OCI-LY3 (cell line): Measurements from ENCODE around the gene OLA1.

Experiments used
- H2AFZ ChIP-seq: fragments of 200-600, 300-600 bp; shearing (Covaris generic); 2 replicates; pipeline ENCODE4 v1.6.0; 2014; ENCODE audit warnings: antibody characterized with exemption, low read depth, low read length
- H3K27ac ChIP-seq: fragments of 200-600, 300-600 bp; sonication (generic); 2 replicates; pipeline ENCODE4 v1.5.1; 2014; ENCODE audit warnings: mild to moderate bottlenecking, low read length, moderate library complexity, mixed read lengths
- H3K27me3 ChIP-seq: fragments of 200-600, 300-600 bp; sonication (generic); 2 replicates; pipeline ENCODE4 v1.6.1; 2014; ENCODE audit warnings: low read depth, low read length, mixed read lengths
- H3K36me3 ChIP-seq: fragments of 200-600, 300-600 bp; sonication (generic); replicated peaks from 2 replicates; pipeline ENCODE3; 2014; ENCODE audit warnings: low read depth, low read length, mixed read lengths
- H3K4me1 ChIP-seq: fragments of 300-600, 200-600 bp; sonication (generic); 2 replicates; pipeline ENCODE4 v1.6.1; 2014; ENCODE audit warnings: low read length, mixed read lengths
- H3K4me2 ChIP-seq: fragments of 200-600, 300-600 bp; sonication (generic); 2 replicates; pipeline ENCODE4 v1.6.1; 2014; ENCODE audit warnings: low read length, mixed read lengths
- H3K4me3 ChIP-seq: fragments of 300-600, 200-600 bp; sonication (generic); 2 replicates; pipeline ENCODE4 v1.5.1; 2014; ENCODE audit warnings: antibody characterized with exemption, mild to moderate bottlenecking, low read length, moderate library complexity
- H3K79me2 ChIP-seq: fragments of 300-600, 200-600 bp; shearing (Covaris generic); 2 replicates; pipeline ENCODE4 v1.6.1; 2014; ENCODE audit warnings: mild to moderate bottlenecking, low read length, mixed read lengths
- H3K9ac ChIP-seq: fragments of 300-600, 200-600 bp; shearing (Covaris generic); 2 replicates; pipeline ENCODE4 v1.6.0; 2014; ENCODE audit warnings: mild to moderate bottlenecking, low read length, moderate library complexity
- H3K9me3 ChIP-seq: fragments of 200-600, 300-600 bp; shearing (Covaris generic); 2 replicates; pipeline ENCODE4 v1.6.1; 2014; ENCODE audit warnings: low read length, mixed read lengths; ENCODE audit not compliant: insufficient read depth
- H4K20me1 ChIP-seq: fragments of 200-600, 300-600 bp; sonication (generic); 2 replicates; pipeline ENCODE4 v1.6.1; 2016; ENCODE audit warnings: low read length, mixed read lengths; ENCODE audit not compliant: insufficient read depth
- CTCF ChIP-seq: fragments of 200-600, 300-600 bp; sonication (generic); IDR thresholded peaks from 2 replicates; pipeline ENCODE4 v1.5.1; 2014; ENCODE audit warnings: antibody characterized with exemption, low read length, low read depth
- EZH2phosphoT487 ChIP-seq: fragments of 200-600 bp; shearing (Covaris generic); IDR thresholded peaks from 2 replicates; pipeline ENCODE4 v1.6.1; 2018; ENCODE audit warnings: antibody characterized with exemption, mixed run types, low read depth

Gene OLA1

GRCh38 chr2:174227748-174228147 is 20.6 kb downstream of the OLA1 start:
- H3K9me3 ChIP-seq, result no peaks in the 10 kb centered on the region
- H2AFZ ChIP-seq, result no peak overlapping the region
- H3K4me2 ChIP-seq, result no peak overlapping the region
- peaks cover 37% of the 10 kb centered on the region for H3K79me2 ChIP-seq
- TF ChIP-seq EZH2phosphoT487, result no peak
- TF ChIP-seq CTCF, result no peak
- H3K9ac ChIP-seq, result no peak overlapping the region
- H4K20me1 ChIP-seq, result peaks cover 22% of the 10 kb centered on the region
- peaks cover 14% of the 10 kb centered on the region for H3K36me3 ChIP-seq
- H3K27ac ChIP-seq, result no peak overlapping the region
- no peak overlapping the region for H3K4me3 ChIP-seq
- H3K4me1 ChIP-seq, result peaks cover 6% of the 10 kb centered on the region; the same call in 1 of the 2 replicates
- H3K27me3 ChIP-seq, result no peaks in the 10 kb centered on the region

GRCh38 chr2:174224665-174225288 is 23.6 kb downstream of the OLA1 start:
- H3K27ac ChIP-seq, result no peak overlapping the region
- TF ChIP-seq CTCF (no peak), EZH2phosphoT487 (no peak)
- H3K4me1 ChIP-seq, result peaks cover 13% of the 10 kb centered on the region
- H3K4me2 ChIP-seq, result no peak overlapping the region
- peaks cover 21% of the 10 kb centered on the region for H3K79me2 ChIP-seq
- no peaks in the 10 kb centered on the region for H3K9me3 ChIP-seq
- no peak overlapping the region for H3K4me3 ChIP-seq
- no peaks in the 10 kb centered on the region for H4K20me1 ChIP-seq
- no peaks in the 10 kb centered on the region for H3K27me3 ChIP-seq
- H2AFZ ChIP-seq, result no peak overlapping the region
- no peak overlapping the region for H3K9ac ChIP-seq
- peaks cover 12% of the 10 kb centered on the region for H3K36me3 ChIP-seq

- Histone ChIP-seq H3K79me2 (peaks cover 17% of the 10 kb centered on the region), H3K36me3 (peaks cover 12% of the 10 kb centered on the region), H3K4me3 (no peak overlapping the region), H3K9ac (no peak overlapping the region), H3K27ac (no peak overlapping the region), H3K4me1 (peaks cover 9% of the 10 kb centered on the region), H2AFZ (no peak overlapping the region), H3K4me2 (no peak overlapping the region), H3K9me3 (no peaks in the 10 kb centered on the region), H4K20me1 (no peaks in the 10 kb centered on the region), H3K27me3 (no peaks in the 10 kb centered on the region)
- TF ChIP-seq CTCF (no peak), EZH2phosphoT487 (no peak)
These were observed 24.2 kb downstream of the OLA1 start for GRCh38 chr2:174224125-174224524.

GRCh38 chr2:174223388-174223787 is 24.9 kb downstream of the OLA1 start:
- Histone ChIP-seq H3K4me2 (no peak overlapping the region), H3K27ac (no peak overlapping the region), H2AFZ (no peak overlapping the region), H3K36me3 (peaks cover 12% of the 10 kb centered on the region), H3K9ac (no peak overlapping the region), H3K4me3 (no peak overlapping the region), H3K79me2 (peaks cover 20% of the 10 kb centered on the region), H3K9me3 (no peaks in the 10 kb centered on the region), H3K4me1 (peaks cover 9% of the 10 kb centered on the region), H3K27me3 (no peaks in the 10 kb centered on the region), H4K20me1 (no peaks in the 10 kb centered on the region)
- TF ChIP-seq EZH2phosphoT487, result no peak
- no peak for TF ChIP-seq CTCF
